Measurements from ENCODE around the gene SRC. TPM values are rescaled to one million over a fixed set of nuclear protein-coding genes. Genes with fewer than 3 reads are reported as not detected.

SRC gene
- polyA plus RNA-seq, 1 of the 3 experiments (the other 2 are of a cell fraction) = 23.8 TPM

DNA sequence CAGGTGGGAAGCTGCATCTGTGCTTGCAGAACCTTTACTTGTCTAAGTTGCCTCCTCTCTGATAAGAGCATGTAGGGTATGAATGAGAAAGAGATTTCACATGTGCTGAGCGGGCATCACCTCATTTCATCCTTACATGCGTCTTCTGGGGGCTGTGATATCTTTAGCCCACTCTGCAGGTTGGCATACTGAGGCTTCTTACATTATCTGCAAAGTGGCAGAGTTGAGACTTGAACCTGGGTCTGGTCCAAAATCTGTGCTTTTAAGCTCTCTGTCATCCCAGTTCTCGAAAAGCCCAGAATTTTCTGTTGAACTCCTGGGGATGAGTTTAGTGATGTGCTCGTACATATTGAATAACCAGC lies 2.0 kb upstream of the SRC start:
- peaks cover 35% of the 10 kb centered on the region for H3K79me2 ChIP-seq (ENCODE audit: insufficient read depth)
- TF ChIP-seq, protein P1, sequence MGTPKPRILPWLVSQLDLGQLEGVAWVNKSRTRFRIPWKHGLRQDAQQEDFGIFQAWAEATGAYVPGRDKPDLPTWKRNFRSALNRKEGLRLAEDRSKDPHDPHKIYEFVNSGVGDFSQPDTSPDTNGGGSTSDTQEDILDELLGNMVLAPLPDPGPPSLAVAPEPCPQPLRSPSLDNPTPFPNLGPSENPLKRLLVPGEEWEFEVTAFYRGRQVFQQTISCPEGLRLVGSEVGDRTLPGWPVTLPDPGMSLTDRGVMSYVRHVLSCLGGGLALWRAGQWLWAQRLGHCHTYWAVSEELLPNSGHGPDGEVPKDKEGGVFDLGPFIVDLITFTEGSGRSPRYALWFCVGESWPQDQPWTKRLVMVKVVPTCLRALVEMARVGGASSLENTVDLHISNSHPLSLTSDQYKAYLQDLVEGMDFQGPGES (IDR thresholded peaks at IDR 0.05; ENCODE audit: low read depth, low read length) = no peak
- TF ChIP-seq SMC3 (IDR thresholded peaks at IDR 0.05; ENCODE audit: low read depth, low read length) (no peak), RCOR1 (IDR thresholded peaks at IDR 0.05; ENCODE audit: low read length) (no peak), SIN3A (IDR thresholded peaks at IDR 0.05; ENCODE audit: borderline replicate concordance, low read depth, low read length) (no peak), FOXM1 (IDR thresholded peaks at IDR 0.05; ENCODE audit: low read depth) (no peak), CHD2 (IDR thresholded peaks at IDR 0.05; ENCODE audit: low read length, partially characterized antibody) (no peak), RXRA (IDR thresholded peaks at IDR 0.05; ENCODE audit: borderline replicate concordance, low read depth) (no peak), FOSL2 (IDR thresholded peaks at IDR 0.05; ENCODE audit: borderline replicate concordance, low read depth) (no peak), YY1 (IDR thresholded peaks at IDR 0.05; ENCODE audit: low read depth) (no peak), EP300 (IDR thresholded peaks at IDR 0.05; ENCODE audit: borderline replicate concordance in 1 of 2, low read depth in 1 of 2, low read length in 1 of 2) (no peak), MXI1 (IDR thresholded peaks at IDR 0.05; ENCODE audit: low read depth, low read length) (no peak), NFIC (IDR thresholded peaks at IDR 0.05; ENCODE audit: borderline replicate concordance) (no peak)
- TF ChIP-seq, protein P2, sequence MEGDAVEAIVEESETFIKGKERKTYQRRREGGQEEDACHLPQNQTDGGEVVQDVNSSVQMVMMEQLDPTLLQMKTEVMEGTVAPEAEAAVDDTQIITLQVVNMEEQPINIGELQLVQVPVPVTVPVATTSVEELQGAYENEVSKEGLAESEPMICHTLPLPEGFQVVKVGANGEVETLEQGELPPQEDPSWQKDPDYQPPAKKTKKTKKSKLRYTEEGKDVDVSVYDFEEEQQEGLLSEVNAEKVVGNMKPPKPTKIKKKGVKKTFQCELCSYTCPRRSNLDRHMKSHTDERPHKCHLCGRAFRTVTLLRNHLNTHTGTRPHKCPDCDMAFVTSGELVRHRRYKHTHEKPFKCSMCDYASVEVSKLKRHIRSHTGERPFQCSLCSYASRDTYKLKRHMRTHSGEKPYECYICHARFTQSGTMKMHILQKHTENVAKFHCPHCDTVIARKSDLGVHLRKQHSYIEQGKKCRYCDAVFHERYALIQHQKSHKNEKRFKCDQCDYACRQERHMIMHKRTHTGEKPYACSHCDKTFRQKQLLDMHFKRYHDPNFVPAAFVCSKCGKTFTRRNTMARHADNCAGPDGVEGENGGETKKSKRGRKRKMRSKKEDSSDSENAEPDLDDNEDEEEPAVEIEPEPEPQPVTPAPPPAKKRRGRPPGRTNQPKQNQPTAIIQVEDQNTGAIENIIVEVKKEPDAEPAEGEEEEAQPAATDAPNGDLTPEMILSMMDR (IDR thresholded peaks at IDR 0.05) = no peak
- TF ChIP-seq, protein P3, sequence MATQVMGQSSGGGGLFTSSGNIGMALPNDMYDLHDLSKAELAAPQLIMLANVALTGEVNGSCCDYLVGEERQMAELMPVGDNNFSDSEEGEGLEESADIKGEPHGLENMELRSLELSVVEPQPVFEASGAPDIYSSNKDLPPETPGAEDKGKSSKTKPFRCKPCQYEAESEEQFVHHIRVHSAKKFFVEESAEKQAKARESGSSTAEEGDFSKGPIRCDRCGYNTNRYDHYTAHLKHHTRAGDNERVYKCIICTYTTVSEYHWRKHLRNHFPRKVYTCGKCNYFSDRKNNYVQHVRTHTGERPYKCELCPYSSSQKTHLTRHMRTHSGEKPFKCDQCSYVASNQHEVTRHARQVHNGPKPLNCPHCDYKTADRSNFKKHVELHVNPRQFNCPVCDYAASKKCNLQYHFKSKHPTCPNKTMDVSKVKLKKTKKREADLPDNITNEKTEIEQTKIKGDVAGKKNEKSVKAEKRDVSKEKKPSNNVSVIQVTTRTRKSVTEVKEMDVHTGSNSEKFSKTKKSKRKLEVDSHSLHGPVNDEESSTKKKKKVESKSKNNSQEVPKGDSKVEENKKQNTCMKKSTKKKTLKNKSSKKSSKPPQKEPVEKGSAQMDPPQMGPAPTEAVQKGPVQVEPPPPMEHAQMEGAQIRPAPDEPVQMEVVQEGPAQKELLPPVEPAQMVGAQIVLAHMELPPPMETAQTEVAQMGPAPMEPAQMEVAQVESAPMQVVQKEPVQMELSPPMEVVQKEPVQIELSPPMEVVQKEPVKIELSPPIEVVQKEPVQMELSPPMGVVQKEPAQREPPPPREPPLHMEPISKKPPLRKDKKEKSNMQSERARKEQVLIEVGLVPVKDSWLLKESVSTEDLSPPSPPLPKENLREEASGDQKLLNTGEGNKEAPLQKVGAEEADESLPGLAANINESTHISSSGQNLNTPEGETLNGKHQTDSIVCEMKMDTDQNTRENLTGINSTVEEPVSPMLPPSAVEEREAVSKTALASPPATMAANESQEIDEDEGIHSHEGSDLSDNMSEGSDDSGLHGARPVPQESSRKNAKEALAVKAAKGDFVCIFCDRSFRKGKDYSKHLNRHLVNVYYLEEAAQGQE (IDR thresholded peaks at IDR 0.05; ENCODE audit: low read depth, low read length) = no peak
- TF ChIP-seq, protein P4, sequence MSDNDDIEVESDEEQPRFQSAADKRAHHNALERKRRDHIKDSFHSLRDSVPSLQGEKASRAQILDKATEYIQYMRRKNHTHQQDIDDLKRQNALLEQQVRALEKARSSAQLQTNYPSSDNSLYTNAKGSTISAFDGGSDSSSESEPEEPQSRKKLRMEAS (IDR thresholded peaks at IDR 0.05; ENCODE audit: low read depth) = no peak
- TF ChIP-seq, protein P5, sequence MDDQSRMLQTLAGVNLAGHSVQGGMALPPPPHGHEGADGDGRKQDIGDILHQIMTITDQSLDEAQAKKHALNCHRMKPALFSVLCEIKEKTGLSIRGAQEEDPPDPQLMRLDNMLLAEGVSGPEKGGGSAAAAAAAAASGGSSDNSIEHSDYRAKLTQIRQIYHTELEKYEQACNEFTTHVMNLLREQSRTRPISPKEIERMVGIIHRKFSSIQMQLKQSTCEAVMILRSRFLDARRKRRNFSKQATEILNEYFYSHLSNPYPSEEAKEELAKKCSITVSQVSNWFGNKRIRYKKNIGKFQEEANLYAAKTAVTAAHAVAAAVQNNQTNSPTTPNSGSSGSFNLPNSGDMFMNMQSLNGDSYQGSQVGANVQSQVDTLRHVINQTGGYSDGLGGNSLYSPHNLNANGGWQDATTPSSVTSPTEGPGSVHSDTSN (IDR thresholded peaks at IDR 0.05) = no peak
- TF ChIP-seq, protein P6, sequence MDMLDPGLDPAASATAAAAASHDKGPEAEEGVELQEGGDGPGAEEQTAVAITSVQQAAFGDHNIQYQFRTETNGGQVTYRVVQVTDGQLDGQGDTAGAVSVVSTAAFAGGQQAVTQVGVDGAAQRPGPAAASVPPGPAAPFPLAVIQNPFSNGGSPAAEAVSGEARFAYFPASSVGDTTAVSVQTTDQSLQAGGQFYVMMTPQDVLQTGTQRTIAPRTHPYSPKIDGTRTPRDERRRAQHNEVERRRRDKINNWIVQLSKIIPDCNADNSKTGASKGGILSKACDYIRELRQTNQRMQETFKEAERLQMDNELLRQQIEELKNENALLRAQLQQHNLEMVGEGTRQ (IDR thresholded peaks at IDR 0.05; ENCODE audit: borderline replicate concordance, low read depth, low read length) = no peak
- no peaks in the 10 kb centered on the region for H3K36me3 ChIP-seq (replicated peaks in 1 of 2; ENCODE audit: control insufficient read depth in 1 of 2, insufficient read depth in 2 of 2, low read length in 1 of 2)
- no peak for DNase-seq
- no peaks in the 10 kb centered on the region for H3K27me3 ChIP-seq (ENCODE audit: insufficient read depth)
- H3F3A ChIP-seq (replicated peaks; ENCODE audit: insufficient read depth) = peaks cover 17% of the 10 kb centered on the region
- H3K9me2 ChIP-seq = no peaks in the 10 kb centered on the region
- no peaks in the 10 kb centered on the region for H3K9me3 ChIP-seq
- CTCF ChIA-PET = interaction anchor here (1.1 to 2.1 kb wide), 6 partner anchors 10 to 148 kb away, joined by 3 to 6 read pairs (median 4); partner anchors contain the start of gene MANBAL
- POLR2A ChIA-PET = no interaction called here
- no peaks in the 10 kb centered on the region for H4K20me1 ChIP-seq (ENCODE audit: insufficient read depth)
- H3K27ac ChIP-seq (ENCODE audit: low read depth in 2 of 2, low read length in 1 of 2) = peak overlapping the region in 1 of 2 experiments; percentile 3; a peak in 2 of 4 replicates
- H2AFZ ChIP-seq (ENCODE audit: low read depth) = no peak overlapping the region
- no peak overlapping the region for H3K9ac ChIP-seq
- peaks cover 4 to 36% of the 10 kb centered on the region in 2 experiments; a peak in 3 of 4 replicates for H3K4me1 ChIP-seq (ENCODE audit: control insufficient read depth in 1 of 2, insufficient read depth in 2 of 2, low read depth in 1 of 2, low read length in 1 of 2)
- no peak overlapping the region for H3K4me3 ChIP-seq (ENCODE audit: low read depth in 2 of 2, low read length in 1 of 2)
- no peak overlapping the region for H3K4me2 ChIP-seq
- 87% methylated on average over 4 of the region's 4 CpGs for WGBS (ENCODE audit: low lambda C conversion rate)

All from SK-N-SH (cell line).